GM19324 (cell line): Measurements from ENCODE around the gene ZBTB38.

Experiments used
- ATAC-seq: cut with Tn5 transposase; IDR thresholded peaks from one replicate; pipeline ENCODE4 v1.9.1; 2021; ENCODE audit warnings: mild to moderate bottlenecking, moderate library complexity; ENCODE audit not compliant: unreplicated experiment, low FRiP score

Gene ZBTB38

DNA sequence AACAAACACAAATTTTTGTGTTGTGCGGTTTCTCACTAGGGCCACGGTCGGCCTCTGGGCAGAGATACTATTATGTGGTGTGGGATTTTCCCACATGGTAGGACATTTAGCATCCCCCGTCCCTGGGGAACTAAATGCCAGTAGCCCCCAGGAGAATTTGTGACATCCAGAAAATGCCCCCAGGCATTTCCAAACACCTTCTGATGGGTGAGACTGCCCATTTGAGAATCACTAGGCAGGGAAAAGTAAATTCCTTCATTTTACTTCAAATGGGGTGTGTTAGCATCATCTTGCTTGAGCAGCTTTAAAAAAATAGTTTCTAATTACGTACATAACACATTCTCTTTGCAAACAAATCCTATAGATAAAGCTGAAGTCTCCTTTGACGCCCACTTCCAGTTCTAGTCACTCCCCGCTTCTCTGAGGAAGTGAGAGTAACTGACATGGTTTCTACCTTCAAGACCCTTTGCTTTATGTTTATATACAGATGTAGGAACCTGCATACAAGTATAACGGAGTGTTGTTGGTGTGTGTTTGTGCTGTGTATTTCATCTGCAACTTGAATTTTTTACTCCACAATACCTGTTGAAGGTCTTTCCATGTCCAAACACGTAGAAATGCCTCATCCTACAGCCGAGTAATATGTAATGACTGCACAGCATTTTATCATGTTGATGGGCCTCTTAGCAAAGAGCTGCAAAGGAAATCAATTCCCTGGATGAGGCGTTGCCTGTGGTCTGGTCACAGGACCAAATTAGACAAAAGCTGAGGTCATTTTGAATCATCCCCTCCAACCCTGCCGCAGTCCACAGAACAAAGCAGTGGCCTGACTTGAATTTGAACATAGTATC, 31.4 kb upstream of the ZBTB38 start:
- ATAC-seq: peak; percentile 88

GRCh38 chr3:141337523-141337854, 30.8 kb upstream of the ZBTB38 start:
- no peak for ATAC-seq

GRCh38 chr3:141337991-141338390, 30.3 kb upstream of the ZBTB38 start:
- ATAC-seq: no peak

- no peak for ATAC-seq
Observed at GRCh38 chr3:141338881-141339280, 29.4 kb upstream of the ZBTB38 start.

DNA sequence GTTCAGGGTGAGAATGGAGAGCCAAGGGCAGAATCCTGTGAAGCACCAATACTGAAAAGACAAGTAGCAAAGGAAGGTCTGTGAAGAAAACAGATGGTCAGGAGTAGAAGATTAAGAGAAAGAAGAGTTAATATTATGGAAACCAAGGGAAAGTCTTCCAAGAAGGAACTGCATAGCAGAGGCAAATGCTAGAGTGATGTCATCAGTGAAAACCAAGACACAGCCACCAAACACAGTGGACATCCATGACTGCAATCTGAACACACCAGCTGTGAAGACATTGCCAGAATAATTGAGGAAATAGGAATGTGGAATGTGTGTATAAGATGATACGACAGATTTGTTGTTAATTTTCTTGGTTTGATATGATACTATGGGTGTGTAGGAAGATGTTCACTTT, 26.8 kb upstream of the ZBTB38 start:
- no peak for ATAC-seq

DNA sequence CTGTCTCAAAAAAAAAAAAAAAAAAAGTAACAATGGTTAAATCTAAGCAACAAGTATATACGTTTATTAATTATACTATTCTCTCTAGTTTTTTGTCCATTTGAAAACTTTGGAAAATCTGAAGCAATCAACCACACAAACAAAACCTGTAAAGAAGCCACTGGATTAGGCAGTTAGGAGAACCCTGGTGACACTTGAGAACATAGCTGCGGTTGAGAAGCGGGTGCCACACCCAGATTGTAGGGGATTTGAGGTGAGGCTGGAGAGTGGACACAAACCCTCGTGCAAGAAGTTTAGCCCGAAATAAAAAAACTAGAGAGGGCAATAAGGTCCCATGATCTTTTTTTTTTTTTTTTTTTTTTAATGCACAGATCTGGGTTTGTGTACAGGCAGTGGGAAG, 25.9 kb upstream of the ZBTB38 start:
- no peak for ATAC-seq

DNA sequence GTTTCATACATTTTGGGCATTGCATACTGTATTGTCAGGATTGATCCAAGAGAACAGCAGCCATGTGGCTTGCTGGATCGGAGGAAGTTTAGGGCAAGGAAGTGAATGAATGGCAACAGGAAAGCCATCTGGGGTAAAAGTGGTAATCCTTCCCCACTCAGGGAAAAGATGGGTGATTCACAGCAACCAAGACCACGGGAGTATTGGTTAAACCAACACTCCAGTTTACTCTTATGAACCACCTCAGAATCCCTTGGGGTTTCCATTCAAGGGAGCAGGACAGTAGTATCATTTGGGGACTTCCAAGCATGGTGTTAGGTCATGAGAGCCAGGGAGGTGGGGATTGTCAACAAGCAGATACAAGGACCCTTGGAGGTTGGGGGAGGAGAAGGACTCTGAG, 25.2 kb upstream of the ZBTB38 start:
- no peak for ATAC-seq

- ATAC-seq: no peak
Observed at GRCh38 chr3:141343865-141344271, 24.4 kb upstream of the ZBTB38 start.

DNA sequence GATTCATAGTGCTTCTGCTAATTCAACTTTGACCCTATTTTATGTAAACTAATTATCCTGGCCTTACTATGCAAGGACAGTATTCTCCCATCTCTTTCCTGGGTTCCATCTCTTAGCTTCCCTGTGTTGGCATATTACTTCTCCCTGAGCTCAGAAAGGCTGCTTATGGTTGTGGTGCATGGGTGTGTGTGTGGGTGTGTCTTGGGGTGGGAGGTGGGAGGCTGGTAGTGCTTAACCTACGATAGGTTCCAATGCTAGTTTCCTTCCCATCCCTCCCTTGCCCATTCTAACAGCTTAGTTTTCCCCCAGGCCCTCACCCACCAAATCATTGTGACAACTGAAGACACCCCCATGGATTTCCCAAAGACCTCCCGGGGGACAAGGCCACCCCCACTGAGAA, 22.8 kb upstream of the ZBTB38 start:
- ATAC-seq: no peak

GRCh38 chr3:141346007-141346406, 22.3 kb upstream of the ZBTB38 start:
- ATAC-seq: no peak

DNA sequence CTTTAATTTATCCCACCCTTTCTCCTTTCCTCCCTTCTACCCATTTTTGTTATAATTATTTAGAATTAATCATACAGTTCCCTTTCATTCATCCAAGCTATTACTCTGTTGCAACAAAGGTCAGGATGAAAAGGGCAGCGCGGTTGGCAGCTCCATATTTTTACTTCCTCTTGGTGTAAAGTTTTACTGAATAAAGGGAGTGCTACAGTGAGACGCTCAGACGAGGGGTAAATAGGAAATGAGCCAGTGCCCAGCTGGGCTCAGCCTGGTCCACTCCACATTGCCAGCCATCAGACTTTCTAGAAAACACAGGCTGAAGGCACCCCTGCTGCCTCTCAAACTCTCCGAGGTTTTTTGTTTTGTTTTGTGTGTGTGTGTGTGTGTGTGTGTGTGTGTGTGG, 21.9 kb upstream of the ZBTB38 start:
- no peak for ATAC-seq

- no peak for ATAC-seq
Observed at GRCh38 chr3:141346839-141347238, 21.5 kb upstream of the ZBTB38 start.

DNA sequence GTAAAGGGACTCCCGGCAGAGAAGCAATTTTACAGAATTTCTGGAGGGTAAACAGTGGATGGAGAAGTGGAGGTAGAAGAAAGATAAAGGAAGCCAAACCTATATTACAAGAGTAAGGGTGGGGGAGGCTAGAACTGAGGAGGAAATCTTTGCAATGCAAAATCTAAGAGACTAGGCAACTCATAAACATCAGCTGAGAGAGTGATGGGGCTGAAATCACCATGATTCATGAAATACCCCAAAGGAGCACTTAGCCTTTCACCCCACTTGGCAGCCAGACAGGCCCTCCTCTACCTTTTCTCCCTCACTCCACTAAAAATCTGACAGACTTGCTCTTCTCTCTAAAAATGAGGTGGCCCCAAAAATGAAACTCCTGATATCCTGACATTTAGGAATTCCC, 19.5 kb upstream of the ZBTB38 start:
- no peak for ATAC-seq

GRCh38 chr3:141349711-141350110, 18.6 kb upstream of the ZBTB38 start:
- no peak for ATAC-seq

DNA sequence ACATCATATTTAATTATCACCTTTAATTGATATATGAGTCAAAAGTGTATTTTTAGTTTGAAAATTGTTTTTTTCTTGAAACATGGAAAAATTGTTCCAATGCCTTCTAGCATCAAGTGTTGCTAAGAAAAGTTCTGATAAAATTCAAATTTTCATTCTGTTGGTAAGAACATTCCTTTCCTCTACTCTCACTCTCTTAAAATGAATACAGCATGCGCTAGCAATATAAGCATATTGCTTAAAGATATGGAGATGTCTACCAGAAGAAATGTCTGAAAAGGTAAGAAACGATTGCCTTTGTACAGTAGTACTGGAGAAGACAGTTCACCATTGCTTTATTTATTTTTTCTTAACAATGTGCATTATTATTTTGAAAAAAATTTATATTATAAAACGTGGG, 17.6 kb upstream of the ZBTB38 start:
- ATAC-seq: no peak

- ATAC-seq: no peak
Observed at GRCh38 chr3:141352262-141352984, 15.9 kb upstream of the ZBTB38 start.

DNA sequence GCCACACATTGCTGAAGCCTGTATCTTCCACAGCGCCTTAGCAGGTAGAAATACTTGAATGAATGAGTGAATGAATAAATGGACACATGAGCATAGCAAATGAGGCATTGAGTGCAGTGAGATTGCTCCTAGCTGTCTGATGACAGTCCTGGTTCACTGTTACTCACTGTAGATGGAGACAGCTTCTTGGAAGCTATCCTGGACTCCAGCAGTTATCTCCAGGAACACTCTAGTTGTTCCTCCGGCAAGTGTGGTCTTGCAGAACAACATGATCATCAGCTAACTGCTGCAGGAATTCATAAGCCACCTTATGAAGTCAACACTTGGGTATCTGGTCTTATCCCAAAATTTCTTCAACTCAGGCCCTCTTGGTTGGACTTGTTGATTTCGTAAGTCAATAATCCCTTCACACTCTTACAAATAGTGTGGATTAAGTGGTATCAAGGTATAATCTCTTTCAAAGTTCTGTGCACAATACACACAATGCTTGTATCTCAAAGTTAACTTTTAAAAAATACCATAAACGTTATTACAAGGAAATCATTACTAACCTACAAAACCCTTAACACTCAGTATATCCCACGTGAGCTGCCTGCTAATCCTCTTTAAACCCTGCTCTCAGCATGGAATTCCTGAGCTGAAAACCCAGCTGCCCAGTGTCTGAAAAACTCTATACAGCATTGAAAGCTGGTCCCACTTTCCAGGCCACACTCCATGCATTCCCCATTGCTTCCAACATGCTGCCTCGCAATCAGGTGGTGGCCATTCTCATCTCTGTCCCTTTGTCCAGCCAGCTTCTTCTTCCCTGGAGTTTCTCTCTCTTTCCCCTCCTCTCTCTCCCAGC, 14.4 kb upstream of the ZBTB38 start:
- ATAC-seq: no peak

- no peak for ATAC-seq
Observed at GRCh38 chr3:141354517-141354916, 13.8 kb upstream of the ZBTB38 start.

DNA sequence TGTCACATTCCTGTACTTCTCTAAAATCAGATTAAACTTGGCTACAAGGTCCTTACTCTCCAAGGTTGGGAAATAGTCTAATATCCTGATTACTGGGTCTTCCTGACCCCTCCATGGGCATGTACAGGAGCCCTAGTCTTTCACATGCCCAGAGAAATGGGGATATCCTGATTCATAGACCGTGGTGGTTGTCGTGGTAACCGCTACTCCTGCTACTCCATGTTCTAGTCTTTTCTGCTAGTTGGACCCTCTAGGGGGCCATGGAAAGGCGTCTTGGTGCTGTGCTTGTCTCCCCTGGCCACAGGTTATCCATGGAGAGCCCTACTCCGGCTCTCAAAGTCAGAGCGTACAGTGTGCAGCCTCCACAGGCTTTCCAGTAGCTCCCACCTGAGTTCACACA, 13.1 kb upstream of the ZBTB38 start:
- no peak for ATAC-seq

- ATAC-seq: no peak
Observed at GRCh38 chr3:141356046-141356445, 12.3 kb upstream of the ZBTB38 start.

DNA sequence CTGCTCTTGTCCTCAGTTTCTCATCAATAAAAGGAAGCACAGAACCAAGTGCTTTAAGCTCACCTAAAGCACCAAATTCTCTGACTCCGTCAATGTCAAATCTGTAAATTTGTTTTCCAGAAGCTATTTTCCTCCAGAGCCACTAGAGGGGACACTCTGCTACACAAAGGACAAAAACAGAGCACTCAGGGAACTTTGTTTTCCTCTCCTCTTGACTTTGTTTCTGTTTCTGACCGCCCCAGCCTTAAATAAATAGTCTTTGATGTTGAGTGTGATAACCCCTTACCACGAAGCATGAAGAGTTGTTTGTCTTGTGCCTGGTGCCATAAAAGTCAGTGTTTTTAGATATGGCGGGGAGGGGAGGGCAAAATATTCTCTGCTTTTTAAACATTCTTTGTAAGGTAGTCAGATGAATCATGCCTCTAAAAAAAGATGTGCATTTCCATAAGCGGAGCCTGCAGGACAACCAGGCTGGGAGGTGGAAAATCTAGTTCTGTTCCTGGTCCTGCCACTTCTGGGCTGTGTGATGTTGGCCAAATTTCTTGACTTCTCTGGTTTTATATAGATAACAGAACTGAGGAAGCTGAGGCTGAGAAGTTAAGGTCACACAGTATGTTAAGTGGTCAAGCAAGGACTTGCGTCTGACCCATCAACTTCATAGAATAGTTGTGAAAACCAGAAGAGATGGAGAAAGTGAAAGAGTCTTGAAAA, 7.3 kb upstream of the ZBTB38 start:
- ATAC-seq: no peak
